A673 (cell line): ENCODE results near the gene LRP1.

Source experiments
- EZH2 ChIP-seq: fragments of 200-600 bp; sonication (generic); IDR thresholded peaks from 2 replicates; pipeline ENCODE4 v1.6.1; 2017; ENCODE audit warnings: borderline replicate concordance, low read depth, mild to moderate bottlenecking, mixed read lengths, antibody characterized with exemption, low read length; ENCODE audit not compliant: poor library complexity, severe bottlenecking
- TF ChIP-seq, protein P1 (sequence below): fragments of 300-800, 200-600 bp; sonication (generic); conservative IDR thresholded peaks from 2 replicates; pipeline ENCODE4 v1.5.1; 2017; ENCODE audit warnings: low read depth, mild to moderate bottlenecking, antibody characterized with exemption, low read length, moderate library complexity, mixed read lengths

DNA sequence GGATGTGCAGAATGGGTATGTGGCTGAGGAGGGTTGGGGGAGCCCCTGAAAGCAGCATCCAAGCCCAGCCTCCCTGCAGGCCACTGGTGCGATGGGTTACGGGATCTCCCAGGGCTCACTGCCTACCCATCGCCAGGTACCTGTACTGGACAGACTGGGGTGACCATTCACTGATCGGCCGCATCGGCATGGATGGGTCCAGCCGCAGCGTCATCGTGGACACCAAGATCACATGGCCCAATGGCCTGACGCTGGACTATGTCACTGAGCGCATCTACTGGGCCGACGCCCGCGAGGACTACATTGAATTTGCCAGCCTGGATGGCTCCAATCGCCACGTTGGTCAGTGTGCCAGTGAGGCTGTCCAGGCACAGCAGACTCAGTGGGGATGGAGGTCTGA lies 70.0 kb downstream of the LRP1 start:
- TF ChIP-seq, protein P1, sequence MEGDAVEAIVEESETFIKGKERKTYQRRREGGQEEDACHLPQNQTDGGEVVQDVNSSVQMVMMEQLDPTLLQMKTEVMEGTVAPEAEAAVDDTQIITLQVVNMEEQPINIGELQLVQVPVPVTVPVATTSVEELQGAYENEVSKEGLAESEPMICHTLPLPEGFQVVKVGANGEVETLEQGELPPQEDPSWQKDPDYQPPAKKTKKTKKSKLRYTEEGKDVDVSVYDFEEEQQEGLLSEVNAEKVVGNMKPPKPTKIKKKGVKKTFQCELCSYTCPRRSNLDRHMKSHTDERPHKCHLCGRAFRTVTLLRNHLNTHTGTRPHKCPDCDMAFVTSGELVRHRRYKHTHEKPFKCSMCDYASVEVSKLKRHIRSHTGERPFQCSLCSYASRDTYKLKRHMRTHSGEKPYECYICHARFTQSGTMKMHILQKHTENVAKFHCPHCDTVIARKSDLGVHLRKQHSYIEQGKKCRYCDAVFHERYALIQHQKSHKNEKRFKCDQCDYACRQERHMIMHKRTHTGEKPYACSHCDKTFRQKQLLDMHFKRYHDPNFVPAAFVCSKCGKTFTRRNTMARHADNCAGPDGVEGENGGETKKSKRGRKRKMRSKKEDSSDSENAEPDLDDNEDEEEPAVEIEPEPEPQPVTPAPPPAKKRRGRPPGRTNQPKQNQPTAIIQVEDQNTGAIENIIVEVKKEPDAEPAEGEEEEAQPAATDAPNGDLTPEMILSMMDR = no peak
- TF ChIP-seq EZH2 = no peak
